ENCODE measurements around the gene RABAC1.

RABAC1 gene

DNA sequence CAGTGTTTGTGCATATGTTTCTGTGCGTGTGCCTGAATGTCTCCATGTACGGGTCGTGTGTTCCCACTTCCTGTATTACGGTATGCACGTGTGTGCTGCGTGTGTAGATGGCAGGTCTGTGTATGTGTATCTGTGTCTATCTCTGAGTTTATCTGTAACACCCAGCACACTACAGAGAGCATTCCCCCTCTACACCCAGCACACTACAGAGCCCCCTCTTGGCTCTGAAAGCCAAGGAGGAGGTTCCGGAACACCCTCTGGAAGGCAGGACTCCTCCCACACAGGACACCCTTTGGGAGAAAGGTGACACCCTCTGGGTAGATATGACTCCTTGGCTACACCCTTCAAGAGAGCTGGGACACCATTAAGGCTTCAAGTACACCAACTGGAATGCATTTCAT is 28.8 kb downstream of the RABAC1 start:
- H3K9me3 ChIP-seq (ENCODE audit: control insufficient read depth in 5 of 5, low read length in 5 of 5): peaks cover 0 to 3% (median 0%) of the 10 kb centered on the region in 5 donors
- peaks cover 60 to 86% (median 83%) of the 10 kb centered on the region in 5 donors for H3K27me3 ChIP-seq (ENCODE audit: control insufficient read depth in 5 of 5, insufficient read depth in 4 of 5, low read length in 5 of 5)
- H3K36me3 ChIP-seq (ENCODE audit: control insufficient read depth in 5 of 5, insufficient read depth in 5 of 5, low read length in 5 of 5): no peaks in the 10 kb centered on the region
- H3K4me1 ChIP-seq (ENCODE audit: control insufficient read depth in 5 of 5, insufficient read depth in 5 of 5, low read length in 5 of 5): peaks cover 2 to 17% (median 13%) of the 10 kb centered on the region in 5 donors
- no peak overlapping the region for H3K9ac ChIP-seq (ENCODE audit: low read length in 5 of 5)
- H3K27ac ChIP-seq (ENCODE audit: low read depth, low read length): no peak overlapping the region
- no peak overlapping the region for H3K4me3 ChIP-seq (ENCODE audit: low read depth in 1 of 5, low read length in 5 of 5)

DNA sequence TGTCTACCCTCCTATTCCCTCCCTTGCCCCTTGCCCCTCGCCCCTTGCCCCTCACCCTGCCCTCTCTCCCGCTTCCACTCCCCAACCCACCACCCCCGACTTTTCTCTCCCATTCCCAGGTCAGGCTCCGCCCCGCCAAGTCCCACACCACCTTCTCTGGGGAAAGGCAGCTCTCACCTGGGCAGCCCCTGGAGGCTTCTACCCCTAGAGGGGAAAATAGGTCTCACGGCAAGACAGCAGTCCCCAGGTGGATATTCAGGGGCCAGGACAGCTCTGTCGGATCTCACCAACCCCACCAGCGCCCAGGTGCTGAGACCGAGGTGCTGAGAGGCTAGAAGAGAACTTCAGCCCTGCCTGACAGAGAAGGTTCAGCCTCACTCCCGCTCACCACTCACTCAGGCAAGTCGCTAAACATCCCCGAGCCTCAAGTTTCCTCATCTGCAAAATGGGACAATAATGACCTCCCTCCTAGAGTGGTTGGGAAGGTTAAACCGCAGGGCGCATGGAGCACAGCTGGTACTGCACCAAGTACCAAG is 29.5 kb downstream of the RABAC1 start:
- Histone ChIP-seq H3K27me3 (ENCODE audit: control insufficient read depth in 5 of 5, insufficient read depth in 4 of 5, low read length in 5 of 5) (peaks cover 63 to 89% (median 84%) of the 10 kb centered on the region in 5 donors), H3K27ac (ENCODE audit: low read depth, low read length) (no peak overlapping the region), H3K4me3 (ENCODE audit: low read depth in 1 of 5, low read length in 5 of 5) (no peak overlapping the region), H3K36me3 (ENCODE audit: control insufficient read depth in 5 of 5, insufficient read depth in 5 of 5, low read length in 5 of 5) (no peaks in the 10 kb centered on the region), H3K9ac (ENCODE audit: low read length in 5 of 5) (no peak overlapping the region), H3K9me3 (ENCODE audit: control insufficient read depth in 5 of 5, low read length in 5 of 5) (peaks cover 0 to 3% (median 0%) of the 10 kb centered on the region in 5 donors), H3K4me1 (ENCODE audit: control insufficient read depth in 5 of 5, insufficient read depth in 5 of 5, low read length in 5 of 5) (peaks cover 0 to 17% (median 13%) of the 10 kb centered on the region in 5 donors)

GRCh38 chr19:41928754-41929535 is 30.2 kb downstream of the RABAC1 start:
- Histone ChIP-seq H3K27me3 (ENCODE audit: control insufficient read depth in 5 of 5, insufficient read depth in 4 of 5, low read length in 5 of 5) (peaks cover 62 to 92% (median 86%) of the 10 kb centered on the region in 5 donors), H3K9me3 (ENCODE audit: control insufficient read depth in 5 of 5, low read length in 5 of 5) (peaks cover 0 to 3% (median 0%) of the 10 kb centered on the region in 5 donors), H3K27ac (ENCODE audit: low read depth, low read length) (no peak overlapping the region), H3K4me1 (ENCODE audit: control insufficient read depth in 5 of 5, insufficient read depth in 5 of 5, low read length in 5 of 5) (peaks cover 0 to 17% (median 13%) of the 10 kb centered on the region in 5 donors), H3K9ac (ENCODE audit: low read length in 5 of 5) (no peak overlapping the region), H3K4me3 (ENCODE audit: low read depth in 1 of 5, low read length in 5 of 5) (peak overlapping the region in 3 of 5 donors; percentile 5 to 40 (median 23)), H3K36me3 (ENCODE audit: control insufficient read depth in 5 of 5, insufficient read depth in 5 of 5, low read length in 5 of 5) (no peaks in the 10 kb centered on the region)

GRCh38 chr19:41928221-41928683 is 30.9 kb downstream of the RABAC1 start, which contains the start of gene ERFL:
ERFL (minus strand) TSS chr19:41928449; CDS start chr19:41912919, 15,530 bp downstream.
- Histone ChIP-seq H3K27ac (ENCODE audit: low read depth, low read length) (no peak within 1 kb of the TSS), H3K4me1 (ENCODE audit: control insufficient read depth in 5 of 5, insufficient read depth in 5 of 5, low read length in 5 of 5) (peaks cover 0 to 17% (median 13%) of the 10 kb centered on the region in 5 donors), H3K9me3 (ENCODE audit: control insufficient read depth in 5 of 5, low read length in 5 of 5) (peaks cover 0 to 3% (median 0%) of the 10 kb centered on the region in 5 donors), H3K27me3 (ENCODE audit: control insufficient read depth in 5 of 5, insufficient read depth in 4 of 5, low read length in 5 of 5) (peaks cover 62 to 87% (median 82%) of the 10 kb centered on the region in 5 donors), H3K4me3 (ENCODE audit: low read depth in 1 of 5, low read length in 5 of 5) (peak within 1 kb of the TSS in 4 of 5 donors; percentile 5 to 60 (median 29)), H3K36me3 (ENCODE audit: control insufficient read depth in 5 of 5, insufficient read depth in 5 of 5, low read length in 5 of 5) (no peaks in the 10 kb centered on the region), H3K9ac (ENCODE audit: low read length in 5 of 5) (no peak within 1 kb of the TSS)

DNA sequence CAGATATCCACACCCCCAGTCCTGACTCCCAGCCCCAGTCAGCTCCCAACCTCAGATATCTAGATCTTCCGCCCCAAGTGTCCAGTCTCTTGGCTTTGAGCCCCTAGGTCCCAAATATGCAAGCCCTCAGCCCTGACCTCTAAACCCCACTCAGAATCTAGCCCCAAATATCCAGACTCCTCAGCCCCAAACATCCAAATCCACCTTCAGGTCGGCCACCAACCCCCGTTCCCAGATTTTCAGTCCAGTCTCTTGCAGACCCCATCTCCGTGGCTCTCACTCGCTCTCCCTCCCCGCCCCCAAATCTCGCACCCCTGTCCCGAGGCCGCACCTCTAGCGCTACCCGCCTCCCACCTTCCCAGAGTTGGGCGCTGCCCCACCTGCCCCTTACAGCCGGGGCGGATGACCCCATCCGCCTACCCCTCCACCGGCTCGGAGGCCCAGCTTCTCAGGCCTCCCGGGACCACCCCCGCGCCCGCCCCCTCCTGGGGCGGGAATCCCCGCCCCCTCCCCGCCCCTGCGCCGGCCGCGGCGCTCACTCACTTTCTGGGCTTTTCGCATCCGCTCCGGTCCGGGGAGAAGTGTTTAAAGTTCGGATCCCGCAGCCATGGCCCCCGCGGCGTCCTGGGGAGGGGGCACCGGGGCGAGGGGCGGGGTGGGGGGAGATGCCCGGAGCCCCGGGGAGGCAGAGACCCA is 31.5 kb downstream of the RABAC1 start:
- Histone ChIP-seq H3K9me3 (ENCODE audit: control insufficient read depth in 5 of 5, low read length in 5 of 5) (peaks cover 0 to 3% (median 0%) of the 10 kb centered on the region in 5 donors), H3K9ac (ENCODE audit: low read length in 5 of 5) (no peak overlapping the region), H3K4me3 (ENCODE audit: low read depth in 1 of 5, low read length in 5 of 5) (peak overlapping the region in 2 of 5 donors; percentile 46 to 60), H3K36me3 (ENCODE audit: control insufficient read depth in 5 of 5, insufficient read depth in 5 of 5, low read length in 5 of 5) (no peaks in the 10 kb centered on the region), H3K27ac (ENCODE audit: low read depth, low read length) (no peak overlapping the region), H3K4me1 (ENCODE audit: control insufficient read depth in 5 of 5, insufficient read depth in 5 of 5, low read length in 5 of 5) (peaks cover 0 to 12% (median 7%) of the 10 kb centered on the region in 5 donors), H3K27me3 (ENCODE audit: control insufficient read depth in 5 of 5, insufficient read depth in 4 of 5, low read length in 5 of 5) (peaks cover 66 to 89% (median 84%) of the 10 kb centered on the region in 5 donors)

DNA sequence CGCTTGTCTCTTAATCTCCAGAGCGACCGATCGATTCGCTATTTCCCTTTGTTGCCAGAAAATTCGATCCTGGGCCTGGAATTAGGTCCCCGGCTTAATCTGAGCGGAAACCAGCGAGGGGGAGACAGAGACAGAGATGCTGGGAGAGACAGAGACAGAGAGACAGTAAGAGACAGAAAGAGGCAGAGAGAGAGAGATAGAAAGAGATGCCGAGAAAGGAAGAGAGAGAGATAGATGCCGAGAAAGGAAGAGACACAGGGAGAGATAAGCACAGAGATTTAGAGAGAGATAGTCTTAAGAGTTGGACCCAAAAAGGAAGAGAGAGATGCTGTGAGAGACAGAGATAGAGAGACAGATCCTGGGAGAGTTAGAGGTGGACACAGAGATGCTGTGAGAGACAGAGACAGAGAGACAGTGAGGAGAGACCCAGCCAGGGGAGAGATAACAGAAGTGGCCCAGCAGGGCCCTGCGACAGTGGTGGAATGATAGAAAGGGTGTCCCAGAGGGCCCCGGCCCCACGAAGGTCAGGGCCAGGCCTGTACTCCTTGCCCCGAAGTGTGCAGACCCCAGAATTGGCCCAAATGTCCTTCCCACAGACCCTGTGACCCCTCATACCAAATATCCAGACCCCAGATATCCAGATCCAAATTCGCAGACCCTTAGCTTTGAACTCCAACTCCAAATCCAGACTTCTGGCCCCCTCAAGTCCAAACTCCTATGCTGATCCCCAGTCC is 32.2 kb downstream of the RABAC1 start:
- H3K9me3 ChIP-seq (ENCODE audit: control insufficient read depth in 5 of 5, low read length in 5 of 5): peaks cover 0 to 3% (median 0%) of the 10 kb centered on the region in 5 donors
- H3K4me1 ChIP-seq (ENCODE audit: control insufficient read depth in 5 of 5, insufficient read depth in 5 of 5, low read length in 5 of 5): peaks cover 0 to 12% (median 7%) of the 10 kb centered on the region in 5 donors
- no peaks in the 10 kb centered on the region for H3K36me3 ChIP-seq (ENCODE audit: control insufficient read depth in 5 of 5, insufficient read depth in 5 of 5, low read length in 5 of 5)
- H3K27me3 ChIP-seq (ENCODE audit: control insufficient read depth in 5 of 5, insufficient read depth in 4 of 5, low read length in 5 of 5): peaks cover 65 to 88% (median 84%) of the 10 kb centered on the region in 5 donors
- H3K27ac ChIP-seq (ENCODE audit: low read depth, low read length): no peak overlapping the region
- H3K4me3 ChIP-seq (ENCODE audit: low read depth in 1 of 5, low read length in 5 of 5): no peak overlapping the region
- H3K9ac ChIP-seq (ENCODE audit: low read length in 5 of 5): no peak overlapping the region

GRCh38 chr19:41926028-41926762 is 32.9 kb downstream of the RABAC1 start:
- H3K4me1 ChIP-seq (ENCODE audit: control insufficient read depth in 5 of 5, insufficient read depth in 5 of 5, low read length in 5 of 5): peaks cover 0 to 12% (median 7%) of the 10 kb centered on the region in 5 donors
- H3K9ac ChIP-seq (ENCODE audit: low read length in 5 of 5): no peak overlapping the region
- no peak overlapping the region for H3K27ac ChIP-seq (ENCODE audit: low read depth, low read length)
- no peak overlapping the region for H3K4me3 ChIP-seq (ENCODE audit: low read depth in 1 of 5, low read length in 5 of 5)
- H3K36me3 ChIP-seq (ENCODE audit: control insufficient read depth in 5 of 5, insufficient read depth in 5 of 5, low read length in 5 of 5): no peaks in the 10 kb centered on the region
- H3K9me3 ChIP-seq (ENCODE audit: control insufficient read depth in 5 of 5, low read length in 5 of 5): peaks cover 0 to 3% (median 0%) of the 10 kb centered on the region in 5 donors
- H3K27me3 ChIP-seq (ENCODE audit: control insufficient read depth in 5 of 5, insufficient read depth in 4 of 5, low read length in 5 of 5): peaks cover 60 to 87% (median 83%) of the 10 kb centered on the region in 5 donors

DNA sequence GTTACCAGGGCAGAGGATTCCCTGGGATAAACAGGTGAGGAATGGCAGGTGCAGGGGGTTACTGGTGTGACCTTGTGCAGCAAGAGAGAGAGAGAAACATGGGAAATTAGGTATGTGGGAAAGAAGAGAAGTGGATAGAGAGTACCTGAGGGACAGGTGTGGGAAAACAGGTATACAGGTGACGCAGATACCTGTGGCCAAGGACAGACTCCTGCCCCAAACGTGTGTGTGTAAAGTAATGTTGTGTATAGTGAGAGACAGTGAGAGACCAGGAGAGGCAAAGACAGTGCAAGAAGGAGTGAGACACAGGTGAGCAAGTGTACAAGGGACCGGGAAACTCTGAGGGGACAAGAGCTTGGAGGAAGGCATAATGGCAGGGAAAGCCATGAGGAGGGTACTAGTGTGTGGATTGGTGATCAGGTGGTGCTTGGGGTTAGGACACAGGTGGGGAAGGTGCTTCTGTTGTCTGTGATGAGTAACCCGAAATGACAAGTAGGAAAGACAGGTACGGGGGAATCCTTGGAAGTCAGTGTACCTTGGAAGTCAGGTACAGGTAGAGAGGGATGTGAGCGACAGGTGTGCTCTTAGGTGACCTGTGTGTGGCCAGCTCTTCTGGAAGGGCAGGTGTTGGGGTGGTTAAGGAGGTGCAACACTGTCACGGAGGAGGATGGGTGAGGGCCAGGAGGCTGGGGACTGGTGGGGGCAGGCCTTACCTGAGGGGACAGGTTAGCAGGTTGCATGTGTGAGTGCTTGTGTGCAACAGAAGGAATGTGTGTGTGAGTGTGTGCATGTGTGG is 33.7 kb downstream of the RABAC1 start:
- Histone ChIP-seq H3K36me3 (ENCODE audit: control insufficient read depth in 5 of 5, insufficient read depth in 5 of 5, low read length in 5 of 5) (no peaks in the 10 kb centered on the region), H3K4me3 (ENCODE audit: low read depth in 1 of 5, low read length in 5 of 5) (no peak overlapping the region), H3K9me3 (ENCODE audit: control insufficient read depth in 5 of 5, low read length in 5 of 5) (peaks cover 0 to 3% (median 0%) of the 10 kb centered on the region in 5 donors), H3K27ac (ENCODE audit: low read depth, low read length) (no peak overlapping the region), H3K9ac (ENCODE audit: low read length in 5 of 5) (no peak overlapping the region), H3K4me1 (ENCODE audit: control insufficient read depth in 5 of 5, insufficient read depth in 5 of 5, low read length in 5 of 5) (peaks cover 0 to 12% (median 7%) of the 10 kb centered on the region in 5 donors), H3K27me3 (ENCODE audit: control insufficient read depth in 5 of 5, insufficient read depth in 4 of 5, low read length in 5 of 5) (peaks cover 55 to 87% (median 83%) of the 10 kb centered on the region in 5 donors)
